Skeletal muscle tissue (tissue), 4 donors: ENCODE measurements around the gene PAQR4. TPM values are rescaled to one million over a fixed set of nuclear protein-coding genes. Genes with fewer than 3 reads are reported as not detected.
A peak's percentile ranks its signal among the peaks of the same experiment; 100 is the strongest.
"Not testable (repeated sequence)": the region's sequence is repeated elsewhere in the genome, so short reads cannot be mapped to it uniquely, and the experiment has no call there.

Source experiments
- H3K27ac ChIP-seq: one replicate; pipeline ENCODE4 v1.7.0; 2013; ENCODE audit warnings: mild to moderate bottlenecking, low read depth, low read length, inconsistent platforms
- H3K27me3 ChIP-seq, 3 donors: one replicate each; pipeline ENCODE4 v1.7.0; 2013; ENCODE audit warnings: low read length in 3 of 3; ENCODE audit not compliant: control insufficient read depth in 3 of 3, insufficient read depth in 3 of 3
- H3K36me3 ChIP-seq, 3 donors: one replicate each; pipeline ENCODE4 v1.7.0; 2013; ENCODE audit warnings: low read length in 3 of 3; ENCODE audit not compliant: control insufficient read depth in 3 of 3, insufficient read depth in 3 of 3
- H3K4me1 ChIP-seq, 3 donors: one replicate each; pipeline ENCODE4 v1.7.0; 2013; ENCODE audit warnings: low read length in 3 of 3, mild to moderate bottlenecking in 3 of 3; ENCODE audit not compliant: control insufficient read depth in 3 of 3, insufficient read depth in 3 of 3
- H3K4me3 ChIP-seq, 3 donors: one replicate each; pipeline ENCODE4 v1.7.0; 2013; ENCODE audit warnings: low read length in 3 of 3
- H3K9ac ChIP-seq, 3 donors: one replicate each; pipeline ENCODE4 v1.7.0; 2013; ENCODE audit warnings: low read length in 3 of 3, mild to moderate bottlenecking in 3 of 3, moderate library complexity in 2 of 3, low read depth in 1 of 3
- H3K9me3 ChIP-seq, 3 donors: one replicate each; pipeline ENCODE4 v1.7.0; 2013; ENCODE audit warnings: low read length in 3 of 3; ENCODE audit not compliant: control insufficient read depth in 3 of 3
- total RNA-seq: library from RNA; depleted of rRNA; stranded (reverse); fragments of >200 nt; gene quantifications from one replicate; pipeline ENCODE4 v1.2.3, GENCODE V29; 2014
- donor health status: Osteomylitis.

PAQR4 gene
- total RNA-seq: 2.1 TPM

- no peak within 1 kb of the TSS for H3K27ac ChIP-seq
- H3K9ac ChIP-seq: peak within 1 kb of the TSS; percentile 33 to 84 (median 70)
- peaks cover 32 to 46% (median 42%) of the 10 kb centered on the region in 3 donors for H3K4me1 ChIP-seq
- no peaks in the 10 kb centered on the region for H3K9me3 ChIP-seq
- H3K36me3 ChIP-seq: peaks cover 0 to 7% (median 4%) of the 10 kb centered on the region in 3 donors
- H3K4me3 ChIP-seq: peak within 1 kb of the TSS; percentile 75 to 81 (median 80)
- peaks cover 42 to 43% (median 43%) of the 10 kb centered on the region in 3 donors for H3K27me3 ChIP-seq
Observed at GRCh38 chr16:2968738-2969544, at the start of gene PAQR4. PAQR4 (plus strand) TSS chr16:2969348; CDS start chr16:2969675, 327 bp downstream.

GRCh38 chr16:2919511-2920255, 49.5 kb upstream of the PAQR4 start:
- Histone ChIP-seq H3K4me3 (no peak overlapping the region), H3K4me1 (peaks cover 7 to 15% (median 12%) of the 10 kb centered on the region in 3 donors), H3K27me3 (no peaks in the 10 kb centered on the region), H3K36me3 (peaks cover 7 to 14% (median 10%) of the 10 kb centered on the region in 3 donors), H3K9me3 (no peaks in the 10 kb centered on the region), H3K9ac (peak overlapping the region in 1 of 3 donors; percentile 40), H3K27ac (peak overlapping the region; percentile 56)

GRCh38 chr16:2923481-2923880, 45.7 kb upstream of the PAQR4 start:
- no peak overlapping the region for H3K9ac ChIP-seq
- no peak overlapping the region for H3K27ac ChIP-seq
- H3K27me3 ChIP-seq: no peaks in the 10 kb centered on the region
- no peak overlapping the region for H3K4me3 ChIP-seq
- H3K9me3 ChIP-seq: no peaks in the 10 kb centered on the region
- H3K4me1 ChIP-seq: peaks cover 9 to 13% (median 10%) of the 10 kb centered on the region in 3 donors
- H3K36me3 ChIP-seq: peaks cover 3 to 10% (median 8%) of the 10 kb centered on the region in 3 donors

GRCh38 chr16:2924901-2925755, 44.0 kb upstream of the PAQR4 start:
- no peaks in the 10 kb centered on the region for H3K9me3 ChIP-seq
- H3K4me3 ChIP-seq: no peak overlapping the region
- no peak overlapping the region for H3K9ac ChIP-seq
- H3K27ac ChIP-seq: no peak overlapping the region
- peaks cover 7 to 9% (median 8%) of the 10 kb centered on the region in 3 donors for H3K4me1 ChIP-seq
- H3K36me3 ChIP-seq: peaks cover 8 to 16% (median 15%) of the 10 kb centered on the region in 3 donors
- no peaks in the 10 kb centered on the region for H3K27me3 ChIP-seq

GRCh38 chr16:2925951-2926649, 43.0 kb upstream of the PAQR4 start:
- no peak overlapping the region for H3K27ac ChIP-seq
- H3K27me3 ChIP-seq: no peaks in the 10 kb centered on the region
- H3K36me3 ChIP-seq: peaks cover 10 to 22% (median 20%) of the 10 kb centered on the region in 3 donors
- H3K9ac ChIP-seq: no peak overlapping the region
- H3K9me3 ChIP-seq: no peaks in the 10 kb centered on the region
- peaks cover 7 to 9% (median 8%) of the 10 kb centered on the region in 3 donors for H3K4me1 ChIP-seq
- H3K4me3 ChIP-seq: no peak overlapping the region

- peaks cover 10 to 23% (median 22%) of the 10 kb centered on the region in 3 donors for H3K36me3 ChIP-seq
- H3K27me3 ChIP-seq: no peaks in the 10 kb centered on the region
- peak overlapping the region; percentile 64 to 72 (median 65) for H3K4me3 ChIP-seq
- no peaks in the 10 kb centered on the region for H3K9me3 ChIP-seq
- H3K4me1 ChIP-seq: peaks cover 7 to 9% (median 8%) of the 10 kb centered on the region in 3 donors
- no peak overlapping the region for H3K27ac ChIP-seq
- H3K9ac ChIP-seq: peak overlapping the region in 1 of 3 donors; percentile 62
Observed at GRCh38 chr16:2926650-2926999, 42.5 kb upstream of the PAQR4 start.

- Histone ChIP-seq H3K4me3 (peak overlapping the region; percentile 64 to 72 (median 65)), H3K4me1 (peaks cover 7 to 9% (median 8%) of the 10 kb centered on the region in 3 donors), H3K9ac (peak overlapping the region in 1 of 3 donors; percentile 62), H3K36me3 (peaks cover 10 to 22% (median 21%) of the 10 kb centered on the region in 3 donors), H3K9me3 (no peaks in the 10 kb centered on the region), H3K27ac (no peak overlapping the region), H3K27me3 (no peaks in the 10 kb centered on the region)
Observed at GRCh38 chr16:2927010-2927646, 42.0 kb upstream of the PAQR4 start.

- H3K36me3 ChIP-seq: peaks cover 7 to 24% (median 22%) of the 10 kb centered on the region in 3 donors
- not testable (repeated sequence) for H3K27me3 ChIP-seq, H3K4me3 ChIP-seq, H3K9ac ChIP-seq, H3K4me1 ChIP-seq, H3K27ac ChIP-seq, H3K9me3 ChIP-seq
Observed at GRCh38 chr16:2928151-2928550, 41.0 kb upstream of the PAQR4 start.

GRCh38 chr16:2928796-2929195, 40.4 kb upstream of the PAQR4 start:
- Histone ChIP-seq H3K4me3 (no peak overlapping the region), H3K9ac (no peak overlapping the region), H3K4me1 (peaks cover 7 to 9% (median 8%) of the 10 kb centered on the region in 3 donors), H3K27ac (no peak overlapping the region), H3K9me3 (no peaks in the 10 kb centered on the region), H3K27me3 (no peaks in the 10 kb centered on the region), H3K36me3 (peaks cover 7 to 29% (median 28%) of the 10 kb centered on the region in 3 donors)
